H1 (cell line): ENCODE measurements around the gene NKX2-1. TPM values are rescaled to one million over a fixed set of nuclear protein-coding genes. Genes with fewer than 3 reads are reported as not detected.

ENCODE experiments used
- CTCF ChIA-PET: fragments of 300-600 bp; sonication (Branson Sonifier 250); formaldehyde crosslinking; loops from one replicate; lab custom pipeline; 2021; ENCODE audit not compliant: partially characterized antibody; lab: Charles Lee
- POLR2A ChIA-PET: fragments of 300-600 bp; sonication (Branson Sonifier 250); formaldehyde crosslinking; loops from one replicate; lab custom pipeline; 2021; ENCODE audit warnings: inconsistent platforms; ENCODE audit not compliant: partially characterized antibody; lab: Charles Lee
- DNase-seq, 2 experiments: peaks; one replicate each; pipeline versions ENCODE4 v3.0.0 to v3.0.0-alpha.2; 2010 to 2022; ENCODE audit warnings: low spot score in 2 of 2, low read depth in 1 of 2, mixed read lengths in 1 of 2
- FAIRE-seq: peaks from 2 replicates; lab custom pipeline; 2011; peaks lifted over from hg19 to GRCh38; lab: Jason Lieb, UNC
- H2AFZ ChIP-seq: 2 replicates; pipeline ENCODE4 v1.8.1; 2012; ENCODE audit warnings: low read length, inconsistent platforms
- H2AK5ac ChIP-seq: 2 replicates; pipeline ENCODE4 v1.6.1; 2013; ENCODE audit warnings: low read depth, low read length
- H2BK120ac ChIP-seq: replicated peaks from 2 replicates; pipeline ENCODE3; 2013; ENCODE audit warnings: low read depth, low read length, inconsistent platforms
- H2BK12ac ChIP-seq: 2 replicates; pipeline ENCODE4 v1.6.1; 2013; ENCODE audit warnings: low read depth, low read length
- H2BK15ac ChIP-seq: 2 replicates; pipeline ENCODE4 v1.6.1; 2013; ENCODE audit warnings: low read length
- H2BK20ac ChIP-seq: 2 replicates; pipeline ENCODE4 v1.6.1; 2013; ENCODE audit warnings: low read length
- H2BK5ac ChIP-seq: 2 replicates; pipeline ENCODE4 v1.6.1; 2013; ENCODE audit warnings: low read depth, low read length
- H3K14ac ChIP-seq: 2 replicates; pipeline ENCODE4 v1.6.1; 2013; ENCODE audit warnings: inconsistent platforms; ENCODE audit not compliant: insufficient read length
- H3K18ac ChIP-seq: 2 replicates; pipeline ENCODE4 v1.6.1; 2013; ENCODE audit warnings: low read length; ENCODE audit errors: extremely low read depth
- H3K23ac ChIP-seq: 2 replicates; pipeline ENCODE4 v1.6.1; 2013; ENCODE audit warnings: inconsistent platforms; ENCODE audit not compliant: insufficient read length
- H3K23me2 ChIP-seq: 2 replicates; pipeline ENCODE4 v1.6.1; 2013; ENCODE audit warnings: low read depth, low read length
- H3K27ac ChIP-seq: 2 replicates; pipeline ENCODE4 v1.6.1; 2011; ENCODE audit warnings: low read depth, low read length, inconsistent platforms
- H3K27me3 ChIP-seq, 4 experiments: replicated peaks in 1 of 4; 1 replicate in 1 of 4; 2 replicates in 3 of 4; pipeline versions ENCODE4 v1.6.1 to v1.8.1; 2011 to 2013; ENCODE audit warnings: low read length in 3 of 4, mild to moderate bottlenecking in 3 of 4, inconsistent platforms in 2 of 4, mixed read lengths in 2 of 4, moderate library complexity in 1 of 4; ENCODE audit not compliant: control insufficient read depth in 3 of 4, insufficient read depth in 3 of 4; ENCODE audit errors: extremely low read depth in 1 of 4
- H3K36me3 ChIP-seq, 4 experiments: 2 replicates each; pipeline versions ENCODE4 v1.6.1 to v1.8.1; 2011 to 2013; ENCODE audit warnings: mild to moderate bottlenecking in 4 of 4, low read length in 3 of 4, moderate library complexity in 2 of 4, control low read depth in 1 of 4, inconsistent platforms in 1 of 4; ENCODE audit not compliant: insufficient read depth in 4 of 4, control insufficient read depth in 2 of 4
- H3K4ac ChIP-seq: replicated peaks from 2 replicates; pipeline ENCODE3; 2013; ENCODE audit warnings: low read length, low read depth, mixed read lengths, inconsistent platforms; ENCODE audit not compliant: insufficient read length
- H3K4me1 ChIP-seq, 4 experiments: replicated peaks in 1 of 4; 1 replicate in 1 of 4; 2 replicates in 3 of 4; pipeline versions ENCODE4 v1.6.1 to v1.8.1; 2011 to 2013; ENCODE audit warnings: low read length in 3 of 4, inconsistent platforms in 2 of 4, mixed read lengths in 1 of 4; ENCODE audit not compliant: insufficient read depth in 4 of 4, control insufficient read depth in 3 of 4
- H3K4me2 ChIP-seq, 2 experiments: 2 replicates each; pipeline versions ENCODE4 v1.6.1 to v1.8.1; 2011 to 2013; ENCODE audit warnings: low read depth in 2 of 2, low read length in 2 of 2, control low read depth in 1 of 2, inconsistent platforms in 1 of 2, mild to moderate bottlenecking in 1 of 2; ENCODE audit not compliant: insufficient read depth in 1 of 2
- H3K4me3 ChIP-seq, 4 experiments: fragments of 200-600, 300-600 bp in 1 of 4; sonication (generic), shearing (Covaris generic), sonication (Bioruptor Twin) in 1 of 4; 2 replicates each; pipeline versions ENCODE4 v1.5.1 to v1.8.1; 2011 to 2016; ENCODE audit warnings: low read length in 4 of 4, low read depth in 3 of 4, control low read depth in 2 of 4, inconsistent platforms in 2 of 4, mild to moderate bottlenecking in 2 of 4, mixed read lengths in 1 of 4, moderate library complexity in 1 of 4; ENCODE audit not compliant: insufficient read depth in 2 of 4; ENCODE audit errors: extremely low read depth in 1 of 4
- H3K56ac ChIP-seq: replicated peaks from 2 replicates; pipeline ENCODE3; 2013; ENCODE audit warnings: low read depth, mild to moderate bottlenecking, mixed read lengths, low read length, inconsistent platforms; ENCODE audit not compliant: insufficient read length
- H3K79me1 ChIP-seq: 2 replicates; pipeline ENCODE4 v1.6.1; 2013; ENCODE audit warnings: low read depth, low read length, control low read depth
- H3K79me2 ChIP-seq, 2 experiments: 2 replicates each; pipeline versions ENCODE4 v1.6.1 to v1.8.1; 2012 to 2013; ENCODE audit warnings: low read length in 2 of 2, mild to moderate bottlenecking in 2 of 2, inconsistent platforms in 1 of 2; ENCODE audit not compliant: insufficient read depth in 2 of 2, control insufficient read depth in 1 of 2
- H3K9ac ChIP-seq, 4 experiments: replicated peaks in 1 of 4; 1 replicate in 1 of 4; 2 replicates in 3 of 4; pipeline versions ENCODE4 v1.6.1 to v1.8.1; 2011 to 2013; ENCODE audit warnings: low read depth in 3 of 4, low read length in 3 of 4, control low read depth in 2 of 4, mild to moderate bottlenecking in 2 of 4, moderate library complexity in 2 of 4, inconsistent platforms in 1 of 4; ENCODE audit errors: extremely low read depth in 1 of 4
- H3K9me3 ChIP-seq, 2 experiments: 2 replicates each; pipeline versions ENCODE4 v1.6.1 to v1.8.1; 2012 to 2013; ENCODE audit warnings: mild to moderate bottlenecking in 2 of 2, moderate library complexity in 2 of 2, control low read depth in 1 of 2, inconsistent platforms in 1 of 2, low read depth in 1 of 2, low read length in 1 of 2, mixed read lengths in 1 of 2; ENCODE audit not compliant: insufficient read depth in 2 of 2
- H4K20me1 ChIP-seq, 2 experiments: replicated peaks in 1 of 2; 2 replicates each; pipeline versions ENCODE3 to v1.8.1; 2011 to 2013; ENCODE audit warnings: inconsistent platforms in 2 of 2, low read length in 2 of 2, mild to moderate bottlenecking in 1 of 2; ENCODE audit not compliant: insufficient read depth in 2 of 2, control insufficient read depth in 1 of 2
- H4K5ac ChIP-seq: 2 replicates; pipeline ENCODE4 v1.6.1; 2013; ENCODE audit warnings: low read length, low read depth, mixed read lengths, inconsistent platforms; ENCODE audit not compliant: insufficient read length
- H4K8ac ChIP-seq: 2 replicates; pipeline ENCODE4 v1.8.0; 2013; ENCODE audit warnings: mild to moderate bottlenecking, moderate library complexity, low read length, inconsistent platforms; ENCODE audit not compliant: insufficient read depth; ENCODE audit errors: extremely low read depth
- H4K91ac ChIP-seq: replicated peaks from 2 replicates; pipeline ENCODE3; 2013; ENCODE audit warnings: low read length, mixed read lengths, inconsistent platforms; ENCODE audit not compliant: insufficient read length
- ATF2 ChIP-seq: IDR thresholded peaks from 2 replicates; pipeline ENCODE4 v1.6.1; 2012; ENCODE audit warnings: low read length, inconsistent platforms
- EP300 ChIP-seq, 2 experiments: IDR thresholded peaks; 1 replicate in 1 of 2; 2 replicates in 1 of 2; pipeline ENCODE4 v1.6.1; 2011 to 2012; ENCODE audit warnings: low read depth in 2 of 2, low read length in 2 of 2, mild to moderate bottlenecking in 2 of 2, borderline replicate concordance in 1 of 2, inconsistent platforms in 1 of 2, moderate library complexity in 1 of 2
- FOSL1 ChIP-seq: IDR thresholded peaks from 2 replicates; pipeline ENCODE4 v1.6.1; 2011; ENCODE audit warnings: mild to moderate bottlenecking, low read depth, low read length, moderate library complexity; ENCODE audit not compliant: insufficient read depth
- GABPA ChIP-seq: IDR thresholded peaks from 2 replicates; pipeline ENCODE4 v1.6.1; 2011; ENCODE audit warnings: mild to moderate bottlenecking, low read length, moderate library complexity, borderline replicate concordance; ENCODE audit not compliant: insufficient read depth
- HDAC6 ChIP-seq: IDR thresholded peaks from one replicate; pipeline ENCODE4 v1.7.1; 2012; ENCODE audit warnings: low read depth, mild to moderate bottlenecking, inconsistent platforms, low read length, moderate library complexity
- JUND ChIP-seq: IDR thresholded peaks from 2 replicates; pipeline ENCODE4 v1.6.1; 2011; ENCODE audit warnings: mild to moderate bottlenecking, improper control_type of control experiment, low read length
- POLR2A ChIP-seq, 2 experiments: IDR thresholded peaks; 1 replicate in 1 of 2; 2 replicates in 1 of 2; pipeline ENCODE4 v1.6.1; 2011; ENCODE audit warnings: low read depth in 2 of 2, low read length in 2 of 2, mild to moderate bottlenecking in 2 of 2; ENCODE audit errors: control extremely low read depth in 1 of 2
- SP2 ChIP-seq: IDR thresholded peaks from 2 replicates; pipeline ENCODE4 v1.6.1; 2012; ENCODE audit warnings: mild to moderate bottlenecking, low read length, inconsistent platforms
- SP4 ChIP-seq: IDR thresholded peaks from 2 replicates; pipeline ENCODE4 v1.6.1; 2012; ENCODE audit warnings: low read length, inconsistent platforms
- SRF ChIP-seq: IDR thresholded peaks from 2 replicates; pipeline ENCODE4 v1.6.1; 2011; ENCODE audit warnings: mild to moderate bottlenecking, low read depth, low read length, moderate library complexity
- YY1 ChIP-seq: IDR thresholded peaks from 2 replicates; pipeline ENCODE4 v1.6.1; 2011; ENCODE audit warnings: low read depth, mild to moderate bottlenecking, low read length
- WGBS, 2 experiments: shearing (Covaris generic) in 1 of 2; methylation state at CpG; one replicate each; pipeline versions ENCODE4 v1.1.6 to v1.1.7; 2013 to 2015; ENCODE audit warnings: low lambda C conversion rate in 2 of 2, mixed read lengths in 2 of 2, inconsistent platforms in 1 of 2, low coverage in 1 of 2, missing lambda C conversion rate in 1 of 2; ENCODE audit not compliant: insufficient replicate concordance in 2 of 2, insufficient coverage in 1 of 2, insufficient read length in 1 of 2; ENCODE audit errors: extremely low coverage in 1 of 2, missing lambda C conversion rate in 1 of 2; 5-methylcytosine and 5-hydroxymethylcytosine counted together
- polyA plus RNA-seq, 7 experiments: library from polyadenylated mRNA; depleted of rRNA in 3 of 7; stranded (reverse) in 5 of 7; unstranded in 2 of 7; fragments of >200 nt in 5 of 7; fragments of 200-250 nt in 2 of 7; gene quantifications; 1 replicate in 5 of 7; 2 replicates in 1 of 7; 4 replicates in 1 of 7; pipeline versions ENCODE4 v1.2.1 to v1.2.3, GENCODE V29; 2011 to 2013; ENCODE audit warnings: missing spikeins in 2 of 7, mixed read lengths in 2 of 7
- total RNA-seq: library from RNA; stranded (reverse); fragmentation: NEBNext Ultra II Directional; extraction: Animal tissue kit (Norgen Biotek cat#: 25700); gene quantifications from 2 replicates; pipeline ENCODE4 v1.2.1, GENCODE V29; 2021

Gene NKX2-1
- total and polyA plus RNA-seq, 2 of the 8 experiments (the other 6 are each of a cell fraction or from before 2014, with no cell fraction given) = not detected

- H3K36me3 ChIP-seq = peaks cover 0 to 14% (median 0%) of the 10 kb centered on the region in 4 experiments; a peak in 1 of 8 replicates
- peak overlapping the region in 1 of 2 experiments; percentile 57; a peak in 2 of 4 replicates for H3K4me2 ChIP-seq
- H3K4me1 ChIP-seq = peaks cover 0 to 25% (median 14%) of the 10 kb centered on the region in 4 experiments; a peak in 6 of 7 replicates
- no peak overlapping the region for H3K14ac ChIP-seq
- H3K23me2 ChIP-seq = peaks cover 10% of the 10 kb centered on the region; the same call in 1 of the 2 replicates
- H4K5ac ChIP-seq = no peak overlapping the region
- no peak overlapping the region for H3K23ac ChIP-seq
- H3K79me2 ChIP-seq = no peaks in the 10 kb centered on the region
- 4% methylated on average over 35 of the region's 35 CpGs; no CpG with 5 or more reads in 1 of the 2 experiments for WGBS, 2 experiments
- H2BK15ac ChIP-seq = no peak overlapping the region
- FAIRE-seq = no peak
- H3K27ac ChIP-seq = no peak overlapping the region
- H3K27me3 ChIP-seq = peaks cover 94 to 100% (median 99%) of the 10 kb centered on the region in 4 experiments
- H4K91ac ChIP-seq = no peak overlapping the region
- no peak overlapping the region for H2BK5ac ChIP-seq
- no peak overlapping the region for H2BK12ac ChIP-seq
- no peak overlapping the region for H2BK20ac ChIP-seq
- no peaks in the 10 kb centered on the region for H3K9me3 ChIP-seq
- H3K79me1 ChIP-seq = no peaks in the 10 kb centered on the region
- no peak overlapping the region for H3K4me3 ChIP-seq
- H3K18ac ChIP-seq = no peak overlapping the region; the same call in 1 of the 2 replicates
- H4K20me1 ChIP-seq = peaks cover 32% of the 10 kb centered on the region in 2 experiments
- H3K4ac ChIP-seq = no peak overlapping the region
- no peak overlapping the region for H4K8ac ChIP-seq
- peak in 1 of 2 experiments; percentile 74 for DNase-seq
- POLR2A ChIA-PET = interaction anchor here (0.9 to 1.8 kb wide), 9 partner anchors 11 to 145 kb away, joined by 3 to 6 read pairs (median 4); partner anchors contain the start of gene NKX2-8
- H3K9ac ChIP-seq = no peak overlapping the region
- no peak overlapping the region for H3K56ac ChIP-seq
- CTCF ChIA-PET = interaction anchor here (0.7 to 11.9 kb wide), 34 partner anchors 10 to 1065 kb away, joined by 3 to 395 read pairs (median 5); partner anchors contain the start of genes NKX2-8 and PAX9
- no peak overlapping the region for H2AFZ ChIP-seq
- no peak overlapping the region for H2AK5ac ChIP-seq
- no peak overlapping the region for H2BK120ac ChIP-seq
- TF ChIP-seq JUND (no peak), ATF2 (no peak), EP300 (IDR thresholded peaks at IDR 0.05; ENCODE audit: borderline replicate concordance in 1 of 2, low read depth in 2 of 2, low read length in 2 of 2) (no peak), SP4 (no peak), GABPA (no peak), FOSL1 (no peak), SP2 (no peak), POLR2A (IDR thresholded peaks at IDR 0.05; ENCODE audit: control extremely low read depth in 1 of 2, low read depth in 2 of 2, low read length in 2 of 2) (no peak), YY1 (no peak), HDAC6 (no peak), SRF (no peak)
These were observed 1.7 kb upstream of the NKX2-1 start for GRCh38 chr14:36521598-36522345.
